K562 (cell line): Measurements from ENCODE around the gene CCDC90B.

Experiments used
- BRF1 ChIP-seq: IDR thresholded peaks from 3 replicates; pipeline ENCODE4 v1.6.1; 2011; ENCODE audit warnings: borderline replicate concordance, mild to moderate bottlenecking; ENCODE audit not compliant: insufficient read length; ENCODE audit errors: extremely low read depth
- CEBPB ChIP-seq: fragments of 450-650 bp; IDR thresholded peaks from 2 replicates; pipeline ENCODE4 v1.6.1; 2016; ENCODE audit warnings: missing genetic modification characterization, missing compliant biosample characterization
- KLF10 ChIP-seq: fragments of 250-450 bp; sonication (Bioruptor Pico); IDR thresholded peaks from 2 replicates; pipeline ENCODE4 v1.6.1; 2021; ENCODE audit warnings: matching md5 sums
- TCF3 ChIP-seq: sonication (generic); formaldehyde crosslinking; IDR thresholded peaks from 2 replicates; pipeline ENCODE4 v1.4.0; 2020; ENCODE audit warnings: mild to moderate bottlenecking, missing genetic modification reagents
- ZBTB7A ChIP-seq: IDR thresholded peaks from 2 replicates; pipeline ENCODE4 v1.6.1; 2011; ENCODE audit warnings: low read depth, mild to moderate bottlenecking, low read length, moderate library complexity, borderline replicate concordance; ENCODE audit not compliant: control insufficient read depth
- TF ChIP-seq, protein P1 (sequence below), 3 experiments: IDR thresholded peaks in 2 of 3; conservative IDR thresholded peaks in 1 of 3; 2 replicates each; pipeline ENCODE4 v1.5.1; 2011 to 2012; ENCODE audit warnings: low read length in 3 of 3, mild to moderate bottlenecking in 3 of 3, control low read depth in 2 of 3, improper control_type of control experiment in 1 of 3, inconsistent platforms in 1 of 3, low read depth in 1 of 3, mixed read lengths in 1 of 3, moderate library complexity in 1 of 3; ENCODE audit not compliant: insufficient read depth in 2 of 3

DNA sequence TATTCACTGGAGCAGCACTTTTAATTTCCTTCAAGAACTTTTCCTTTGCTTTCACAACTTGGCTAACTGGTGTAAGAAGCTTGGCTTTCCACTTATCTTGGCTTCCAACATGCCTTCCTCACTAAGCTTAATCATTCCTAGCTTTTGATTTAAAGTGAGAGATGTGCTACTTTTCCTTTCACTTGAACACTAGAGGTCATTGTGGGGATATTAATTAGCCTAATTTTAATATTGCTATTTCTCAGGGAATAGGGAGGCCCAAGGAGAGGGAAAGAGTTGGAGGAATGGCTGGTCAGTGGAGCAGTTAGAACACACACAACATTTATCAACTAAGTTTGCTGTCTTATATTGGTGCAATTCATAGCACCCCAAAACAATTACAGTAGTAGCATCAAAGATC is 24.6 kb upstream of the CCDC90B start:
- TF ChIP-seq TCF3 (CRISPR knock-in tag) (no peak), CEBPB (tag) (no peak), KLF10 (CRISPR knock-in tag) (no peak), ZBTB7A (no peak), BRF1 (no peak)
- TF ChIP-seq, protein P1, sequence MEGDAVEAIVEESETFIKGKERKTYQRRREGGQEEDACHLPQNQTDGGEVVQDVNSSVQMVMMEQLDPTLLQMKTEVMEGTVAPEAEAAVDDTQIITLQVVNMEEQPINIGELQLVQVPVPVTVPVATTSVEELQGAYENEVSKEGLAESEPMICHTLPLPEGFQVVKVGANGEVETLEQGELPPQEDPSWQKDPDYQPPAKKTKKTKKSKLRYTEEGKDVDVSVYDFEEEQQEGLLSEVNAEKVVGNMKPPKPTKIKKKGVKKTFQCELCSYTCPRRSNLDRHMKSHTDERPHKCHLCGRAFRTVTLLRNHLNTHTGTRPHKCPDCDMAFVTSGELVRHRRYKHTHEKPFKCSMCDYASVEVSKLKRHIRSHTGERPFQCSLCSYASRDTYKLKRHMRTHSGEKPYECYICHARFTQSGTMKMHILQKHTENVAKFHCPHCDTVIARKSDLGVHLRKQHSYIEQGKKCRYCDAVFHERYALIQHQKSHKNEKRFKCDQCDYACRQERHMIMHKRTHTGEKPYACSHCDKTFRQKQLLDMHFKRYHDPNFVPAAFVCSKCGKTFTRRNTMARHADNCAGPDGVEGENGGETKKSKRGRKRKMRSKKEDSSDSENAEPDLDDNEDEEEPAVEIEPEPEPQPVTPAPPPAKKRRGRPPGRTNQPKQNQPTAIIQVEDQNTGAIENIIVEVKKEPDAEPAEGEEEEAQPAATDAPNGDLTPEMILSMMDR (IDR thresholded peaks at IDR 0.05 in 2 of 3, conservative IDR thresholded peaks at IDR 0.05 in 1 of 3; ENCODE audit: insufficient read depth in 2 of 3, low read depth in 1 of 3, low read length in 3 of 3), result no peak
